ENCODE results near the gene PLCL1. TPM values are rescaled to one million over a fixed set of nuclear protein-coding genes. Genes with fewer than 3 reads are reported as not detected.

PLCL1 gene
- total RNA-seq, 1 experiment from 2014 or later, result 0.07 TPM

DNA sequence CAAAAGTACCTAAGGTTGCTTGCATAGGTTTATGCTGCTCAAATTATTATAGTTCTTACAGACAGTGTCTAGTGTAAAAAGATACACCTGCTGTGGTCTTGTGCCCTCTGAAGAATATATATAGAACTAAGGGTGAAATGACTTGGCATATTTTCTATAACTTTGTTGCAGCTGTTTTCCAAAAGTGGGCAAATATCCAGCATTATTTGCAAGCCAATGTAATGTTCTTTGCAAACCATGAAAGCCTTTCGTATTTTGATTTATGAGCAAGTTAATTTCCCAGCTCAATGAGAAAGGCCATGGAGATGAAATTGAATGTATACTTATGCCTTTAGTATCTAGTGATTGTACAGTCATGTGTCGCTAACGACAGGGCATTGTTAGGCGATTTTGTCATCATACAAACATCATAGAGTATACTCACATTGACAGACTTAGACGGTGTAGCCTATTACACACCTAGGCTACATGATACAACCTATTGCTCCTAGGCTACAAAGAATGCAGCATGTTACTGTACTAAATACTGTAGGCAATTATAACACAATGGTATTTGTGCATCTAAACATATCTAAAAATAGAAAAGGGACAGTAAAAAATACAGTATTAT is 116.3 kb downstream of the PLCL1 start:
- Histone ChIP-seq H3K9me2 (ENCODE audit: insufficient read depth) (no peaks in the 10 kb centered on the region), H3K27ac (ENCODE audit: low read depth, low read length) (no peak overlapping the region), H3K4me3 (replicated peaks in 1 of 2; ENCODE audit: low read depth in 1 of 2, low read length in 2 of 2) (no peak overlapping the region), H3K4me1 (ENCODE audit: control insufficient read depth in 1 of 2, insufficient read depth in 2 of 2, low read length in 2 of 2) (no peaks in the 10 kb centered on the region), H3K27me3 (ENCODE audit: insufficient read depth, low read length) (peaks cover 17% of the 10 kb centered on the region; the same call in 1 of the 2 replicates), H3K79me2 (ENCODE audit: insufficient read depth, low read length) (no peaks in the 10 kb centered on the region), H3K36me3 (ENCODE audit: control insufficient read depth in 1 of 2, insufficient read depth in 2 of 2, low read length in 2 of 2) (no peaks in the 10 kb centered on the region), H3K9me3 (ENCODE audit: control insufficient read depth in 1 of 2, insufficient read depth in 1 of 2, low read depth in 1 of 2, low read length in 2 of 2) (no peaks in the 10 kb centered on the region), H3K9ac (ENCODE audit: low read length) (no peak overlapping the region), H4K20me1 (ENCODE audit: insufficient read depth) (no peaks in the 10 kb centered on the region), H2AFZ (ENCODE audit: low read depth, low read length, poor library complexity, severe bottlenecking) (no peak overlapping the region), H3K4me2 (ENCODE audit: low read length) (no peak overlapping the region)
- no peak for ATAC-seq
- ChIA-PET CTCF (no interaction called here), POLR2A (no interaction called here), RAD21 (ENCODE audit: low non-redundant PET in 1 of 2, low total read pairs in 2 of 2, uncharacterized antibody in 2 of 2, unreplicated experiment in 2 of 2) (no interaction called here)
- intact Hi-C loops (cut with micrococcal nuclease), result no loop called here
- no peak for DNase-seq (ENCODE audit: low read depth, low spot score)
- TF ChIP-seq TCF7L2 (IDR thresholded peaks at IDR 0.05; ENCODE audit: borderline replicate concordance, extremely low read depth, insufficient read depth, insufficient read length), result no peak
- no peak for TF ChIP-seq CTCF (IDR thresholded peaks at IDR 0.05 in 2 of 3, conservative IDR thresholded peaks at IDR 0.05 in 1 of 3; ENCODE audit: borderline replicate concordance in 1 of 3, insufficient read depth in 1 of 3, low read depth in 2 of 3, low read length in 2 of 3)
- no peak for TF ChIP-seq ZBTB33 (IDR thresholded peaks at IDR 0.05; ENCODE audit: extremely low read depth, insufficient replicate concordance, low read length)
- TF ChIP-seq, protein P1, sequence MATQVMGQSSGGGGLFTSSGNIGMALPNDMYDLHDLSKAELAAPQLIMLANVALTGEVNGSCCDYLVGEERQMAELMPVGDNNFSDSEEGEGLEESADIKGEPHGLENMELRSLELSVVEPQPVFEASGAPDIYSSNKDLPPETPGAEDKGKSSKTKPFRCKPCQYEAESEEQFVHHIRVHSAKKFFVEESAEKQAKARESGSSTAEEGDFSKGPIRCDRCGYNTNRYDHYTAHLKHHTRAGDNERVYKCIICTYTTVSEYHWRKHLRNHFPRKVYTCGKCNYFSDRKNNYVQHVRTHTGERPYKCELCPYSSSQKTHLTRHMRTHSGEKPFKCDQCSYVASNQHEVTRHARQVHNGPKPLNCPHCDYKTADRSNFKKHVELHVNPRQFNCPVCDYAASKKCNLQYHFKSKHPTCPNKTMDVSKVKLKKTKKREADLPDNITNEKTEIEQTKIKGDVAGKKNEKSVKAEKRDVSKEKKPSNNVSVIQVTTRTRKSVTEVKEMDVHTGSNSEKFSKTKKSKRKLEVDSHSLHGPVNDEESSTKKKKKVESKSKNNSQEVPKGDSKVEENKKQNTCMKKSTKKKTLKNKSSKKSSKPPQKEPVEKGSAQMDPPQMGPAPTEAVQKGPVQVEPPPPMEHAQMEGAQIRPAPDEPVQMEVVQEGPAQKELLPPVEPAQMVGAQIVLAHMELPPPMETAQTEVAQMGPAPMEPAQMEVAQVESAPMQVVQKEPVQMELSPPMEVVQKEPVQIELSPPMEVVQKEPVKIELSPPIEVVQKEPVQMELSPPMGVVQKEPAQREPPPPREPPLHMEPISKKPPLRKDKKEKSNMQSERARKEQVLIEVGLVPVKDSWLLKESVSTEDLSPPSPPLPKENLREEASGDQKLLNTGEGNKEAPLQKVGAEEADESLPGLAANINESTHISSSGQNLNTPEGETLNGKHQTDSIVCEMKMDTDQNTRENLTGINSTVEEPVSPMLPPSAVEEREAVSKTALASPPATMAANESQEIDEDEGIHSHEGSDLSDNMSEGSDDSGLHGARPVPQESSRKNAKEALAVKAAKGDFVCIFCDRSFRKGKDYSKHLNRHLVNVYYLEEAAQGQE (IDR thresholded peaks at IDR 0.05; ENCODE audit: low read depth), result no peak
- TF ChIP-seq SP1 (IDR thresholded peaks at IDR 0.05; ENCODE audit: low read depth), result no peak
- no peak for TF ChIP-seq JUND (IDR thresholded peaks at IDR 0.05)
- no peak for TF ChIP-seq SRF (IDR thresholded peaks at IDR 0.05; ENCODE audit: low read depth)
- no TSS peak for BruUV-seq (replicated peaks)

Measured in HCT116 (cell line).